Measurements from ENCODE around the gene ANTXRL.
"Not testable (repeated sequence)": the region's sequence is repeated elsewhere in the genome, so short reads cannot be mapped to it uniquely, and the experiment has no call there.

ANTXRL gene

DNA sequence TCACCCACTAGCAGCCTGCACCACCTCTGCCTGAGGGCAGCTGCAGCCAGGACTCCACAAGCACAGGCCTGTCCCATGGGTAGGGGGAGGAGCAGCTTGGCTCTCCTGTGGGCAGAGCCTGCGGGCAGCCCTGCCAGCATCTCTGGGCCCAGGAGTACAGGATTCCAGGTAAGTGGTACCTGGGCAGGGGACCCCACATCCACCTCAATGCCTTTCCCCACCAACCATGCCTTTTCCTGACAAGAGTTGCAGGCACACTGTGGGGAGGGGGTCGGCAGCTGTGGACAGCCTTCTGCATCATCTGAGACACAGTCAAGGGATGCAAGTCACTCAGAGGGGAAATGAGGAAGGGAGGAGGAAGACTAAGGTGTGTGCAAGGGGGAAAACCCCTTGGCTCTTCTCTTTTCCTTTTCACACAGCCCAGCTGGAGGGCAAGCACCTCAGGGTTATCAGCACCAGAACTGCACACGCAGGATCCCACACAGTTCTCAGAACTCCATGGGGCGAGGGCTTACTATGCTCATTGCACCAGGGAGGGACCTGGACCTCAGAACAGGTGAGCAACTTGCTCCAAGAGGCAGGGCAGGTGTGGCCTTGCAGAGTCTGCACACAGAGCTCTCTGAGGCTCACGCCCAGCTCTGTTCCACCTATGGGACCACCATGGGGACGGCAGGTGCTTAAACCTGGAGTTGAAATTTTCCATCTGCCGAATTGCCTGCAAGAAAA, 16.5 kb upstream of the ANTXRL start:
- H3K4me1 ChIP-seq (ENCODE audit: control insufficient read depth in 1 of 2, insufficient read depth in 2 of 2, low read length in 2 of 2), result no peaks in the 10 kb centered on the region
- H3K27ac ChIP-seq (ENCODE audit: low read length), result no peak overlapping the region
- H3K27me3 ChIP-seq (ENCODE audit: low read depth, low read length), result no peaks in the 10 kb centered on the region
- no peaks in the 10 kb centered on the region for H3K9me3 ChIP-seq (ENCODE audit: control insufficient read depth in 1 of 2, low read length in 2 of 2)
- H3K4me3 ChIP-seq (ENCODE audit: low read depth in 1 of 2, low read length in 2 of 2), result no peak overlapping the region
- H3K36me3 ChIP-seq (ENCODE audit: control insufficient read depth in 1 of 2, insufficient read depth in 2 of 2, low read length in 2 of 2), result no peaks in the 10 kb centered on the region

DNA sequence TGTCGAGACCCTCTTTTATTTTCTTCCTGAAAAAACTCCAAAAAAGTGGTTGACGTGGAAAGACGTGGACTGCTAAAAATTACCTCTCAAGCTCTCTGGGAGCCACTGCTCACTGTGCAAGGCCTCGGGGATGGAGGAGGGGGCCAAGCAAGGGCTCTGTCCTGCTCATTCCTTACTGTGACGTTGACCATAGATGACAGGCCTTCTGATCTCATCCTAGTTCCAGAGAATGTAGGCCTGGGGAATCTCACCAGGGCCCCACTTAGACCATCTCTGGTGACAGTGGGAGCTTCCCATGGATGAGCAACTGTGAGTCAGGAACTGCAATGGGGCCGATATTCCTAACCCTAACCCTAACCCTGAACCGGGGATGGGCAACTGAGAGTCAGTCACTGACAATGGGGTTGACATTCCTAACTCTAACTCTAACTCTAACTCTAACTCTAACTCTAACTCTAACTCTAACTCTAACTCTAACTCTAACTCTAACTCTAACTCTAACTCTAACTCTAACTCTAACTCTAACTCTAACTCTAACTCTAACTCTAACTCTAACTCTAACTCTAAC, 15.8 kb upstream of the ANTXRL start:
- not testable (repeated sequence) for H3K27ac ChIP-seq (ENCODE audit: low read length); H3K9me3 ChIP-seq (ENCODE audit: control insufficient read depth in 1 of 2, low read length in 2 of 2); H3K4me1 ChIP-seq (ENCODE audit: control insufficient read depth in 1 of 2, insufficient read depth in 2 of 2, low read length in 2 of 2); H3K36me3 ChIP-seq (ENCODE audit: control insufficient read depth in 1 of 2, insufficient read depth in 2 of 2, low read length in 2 of 2); H3K4me3 ChIP-seq (ENCODE audit: low read depth in 1 of 2, low read length in 2 of 2); H3K27me3 ChIP-seq (ENCODE audit: low read depth, low read length)

DNA sequence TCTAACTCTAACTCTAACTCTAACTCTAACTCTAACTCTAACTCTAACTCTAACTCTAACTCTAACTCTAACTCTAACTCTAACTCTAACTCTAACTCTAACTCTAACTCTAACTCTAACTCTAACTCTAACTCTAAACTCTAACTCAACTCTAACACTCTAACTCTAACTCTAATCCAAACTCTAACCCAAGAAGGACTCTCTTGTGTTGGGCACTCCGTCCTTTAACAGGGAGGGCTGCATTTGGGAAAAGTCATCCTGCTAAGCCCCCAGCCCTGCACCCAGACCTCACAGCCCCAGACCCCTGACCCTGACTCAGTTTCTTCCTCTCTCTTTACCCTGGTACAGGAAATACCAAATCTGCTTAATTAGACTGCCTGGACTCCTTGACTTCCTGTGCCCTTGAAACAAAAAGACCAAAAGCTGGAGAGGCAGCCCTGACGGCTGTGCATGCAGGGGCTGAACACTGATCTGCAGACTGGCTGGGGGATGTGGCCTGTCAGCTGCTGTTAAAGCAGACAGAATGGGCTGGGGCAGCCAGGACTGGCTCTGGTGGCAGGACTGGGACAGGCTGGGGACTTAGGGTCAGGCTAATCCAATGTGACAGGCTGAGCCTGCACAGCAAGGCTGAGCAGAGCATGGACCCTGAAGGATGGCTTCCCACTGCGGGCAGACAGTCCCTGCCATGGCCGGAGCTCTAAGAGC, 14.8 kb upstream of the ANTXRL start:
- H3K4me1 ChIP-seq (ENCODE audit: control insufficient read depth in 1 of 2, insufficient read depth in 2 of 2, low read length in 2 of 2); H3K9me3 ChIP-seq (ENCODE audit: control insufficient read depth in 1 of 2, low read length in 2 of 2); H3K4me3 ChIP-seq (ENCODE audit: low read depth in 1 of 2, low read length in 2 of 2); H3K27ac ChIP-seq (ENCODE audit: low read length); H3K27me3 ChIP-seq (ENCODE audit: low read depth, low read length); H3K36me3 ChIP-seq (ENCODE audit: control insufficient read depth in 1 of 2, insufficient read depth in 2 of 2, low read length in 2 of 2): not testable (repeated sequence)

DNA sequence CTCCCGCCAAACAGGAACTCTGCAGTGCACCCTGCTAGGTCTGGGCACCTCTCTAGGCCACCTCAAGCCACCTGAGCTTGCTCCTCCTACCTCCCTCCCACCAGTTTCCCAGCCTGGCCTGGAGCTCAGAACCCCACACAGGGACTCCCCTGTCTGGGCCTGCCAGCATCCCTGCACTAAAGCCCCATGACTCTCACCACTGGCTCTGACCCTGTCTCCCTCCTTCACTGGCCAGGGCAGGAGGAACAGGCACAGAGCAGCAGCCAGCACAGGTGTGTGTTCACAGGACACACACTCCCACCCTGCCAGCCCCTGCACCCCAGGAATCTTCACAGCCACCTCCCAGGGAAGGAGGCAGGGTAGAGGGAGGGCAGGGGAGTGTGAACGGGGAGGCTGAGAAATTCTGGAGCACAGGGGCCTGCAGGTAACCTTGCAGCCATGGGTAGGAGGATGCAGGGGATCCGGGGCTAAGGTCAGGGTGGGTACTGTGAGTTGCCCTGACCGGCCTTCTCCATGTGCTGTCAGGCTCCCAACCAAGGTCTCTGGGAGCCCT, 13.9 kb upstream of the ANTXRL start:
- H3K4me1 ChIP-seq (ENCODE audit: control insufficient read depth in 1 of 2, insufficient read depth in 2 of 2, low read length in 2 of 2), result no peaks in the 10 kb centered on the region
- no peaks in the 10 kb centered on the region for H3K36me3 ChIP-seq (ENCODE audit: control insufficient read depth in 1 of 2, insufficient read depth in 2 of 2, low read length in 2 of 2)
- no peak overlapping the region for H3K27ac ChIP-seq (ENCODE audit: low read length)
- no peak overlapping the region for H3K4me3 ChIP-seq (ENCODE audit: low read depth in 1 of 2, low read length in 2 of 2)
- H3K27me3 ChIP-seq (ENCODE audit: low read depth, low read length), result no peaks in the 10 kb centered on the region
- no peaks in the 10 kb centered on the region for H3K9me3 ChIP-seq (ENCODE audit: control insufficient read depth in 1 of 2, low read length in 2 of 2)

DNA sequence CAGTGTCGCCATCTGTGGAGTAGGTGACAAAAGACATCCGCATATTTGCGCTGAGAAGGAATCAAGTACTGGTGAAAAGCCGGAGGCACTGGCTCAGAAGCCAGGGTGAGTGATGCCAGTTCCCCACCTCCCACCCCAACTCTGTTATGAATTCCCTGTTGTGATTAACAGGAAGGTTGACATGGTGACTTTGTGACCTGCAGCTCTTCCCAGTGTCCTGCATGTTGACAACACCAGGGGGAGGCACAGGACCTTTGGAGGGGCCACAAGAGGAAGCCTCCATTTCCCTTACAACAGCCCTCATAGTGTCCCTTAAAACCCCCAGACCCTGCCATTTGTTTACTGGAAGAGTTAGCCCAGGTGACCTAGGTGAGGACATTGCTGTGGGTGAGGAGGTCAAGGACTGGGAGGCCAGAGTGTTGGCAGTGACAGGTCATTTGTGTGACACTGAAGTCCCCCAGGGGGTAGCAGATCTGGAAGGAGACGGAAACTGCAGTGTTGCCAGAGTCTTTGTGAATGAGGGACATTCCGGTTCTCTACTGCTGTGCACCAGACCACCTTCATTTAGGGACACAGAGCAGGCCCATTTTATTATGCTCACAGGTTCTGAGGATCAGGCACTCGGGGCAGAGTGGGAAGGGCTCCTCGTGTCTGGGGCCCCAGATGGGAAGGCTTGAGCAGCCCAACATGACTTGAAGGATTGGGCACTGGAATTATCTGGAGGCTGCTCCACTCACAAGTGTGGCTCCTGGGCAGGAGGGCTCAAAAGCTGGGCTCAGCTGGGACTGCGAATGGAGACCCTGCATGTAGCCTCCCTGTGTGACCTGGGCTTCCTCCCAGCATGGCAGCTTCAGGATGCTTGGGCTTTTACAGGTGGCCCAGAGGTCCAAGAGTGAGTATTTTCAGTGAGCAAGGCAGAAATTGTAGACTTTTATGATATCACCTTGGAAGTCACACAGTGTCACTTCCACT, 13.0 kb upstream of the ANTXRL start:
- H3K27ac ChIP-seq (ENCODE audit: low read length), result no peak overlapping the region
- H3K36me3 ChIP-seq (ENCODE audit: control insufficient read depth in 1 of 2, insufficient read depth in 2 of 2, low read length in 2 of 2), result no peaks in the 10 kb centered on the region
- H3K4me1 ChIP-seq (ENCODE audit: control insufficient read depth in 1 of 2, insufficient read depth in 2 of 2, low read length in 2 of 2), result no peaks in the 10 kb centered on the region
- H3K4me3 ChIP-seq (ENCODE audit: low read depth in 1 of 2, low read length in 2 of 2), result no peak overlapping the region
- no peaks in the 10 kb centered on the region for H3K9me3 ChIP-seq (ENCODE audit: control insufficient read depth in 1 of 2, low read length in 2 of 2)
- no peaks in the 10 kb centered on the region for H3K27me3 ChIP-seq (ENCODE audit: low read depth, low read length)

DNA sequence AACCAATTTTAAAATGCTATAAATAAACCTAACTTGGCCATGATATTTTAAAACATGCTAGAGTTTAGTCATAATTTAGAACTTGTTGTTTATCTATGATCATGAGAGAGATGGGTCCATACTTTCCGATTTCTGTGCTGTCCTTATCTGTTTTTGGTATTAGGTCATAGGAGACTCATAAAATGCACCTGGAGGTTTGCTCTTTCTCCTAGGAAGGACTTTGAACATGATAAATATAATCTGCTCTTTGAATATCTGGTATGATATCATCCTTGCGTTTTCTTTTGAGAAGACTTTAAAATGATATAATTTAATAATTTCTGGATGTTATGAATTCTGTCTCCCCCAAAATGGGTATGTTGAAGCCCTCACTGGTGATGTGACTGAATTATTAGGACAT, 9.0 kb upstream of the ANTXRL start:
- Histone ChIP-seq H3K27me3 (ENCODE audit: low read depth, low read length) (no peaks in the 10 kb centered on the region), H3K4me3 (ENCODE audit: low read depth in 1 of 2, low read length in 2 of 2) (no peak overlapping the region), H3K36me3 (ENCODE audit: control insufficient read depth in 1 of 2, insufficient read depth in 2 of 2, low read length in 2 of 2) (no peaks in the 10 kb centered on the region), H3K4me1 (ENCODE audit: control insufficient read depth in 1 of 2, insufficient read depth in 2 of 2, low read length in 2 of 2) (peaks cover 0 to 2% of the 10 kb centered on the region in 2 donors), H3K9me3 (ENCODE audit: control insufficient read depth in 1 of 2, low read length in 2 of 2) (no peaks in the 10 kb centered on the region), H3K27ac (ENCODE audit: low read length) (no peak overlapping the region)

DNA sequence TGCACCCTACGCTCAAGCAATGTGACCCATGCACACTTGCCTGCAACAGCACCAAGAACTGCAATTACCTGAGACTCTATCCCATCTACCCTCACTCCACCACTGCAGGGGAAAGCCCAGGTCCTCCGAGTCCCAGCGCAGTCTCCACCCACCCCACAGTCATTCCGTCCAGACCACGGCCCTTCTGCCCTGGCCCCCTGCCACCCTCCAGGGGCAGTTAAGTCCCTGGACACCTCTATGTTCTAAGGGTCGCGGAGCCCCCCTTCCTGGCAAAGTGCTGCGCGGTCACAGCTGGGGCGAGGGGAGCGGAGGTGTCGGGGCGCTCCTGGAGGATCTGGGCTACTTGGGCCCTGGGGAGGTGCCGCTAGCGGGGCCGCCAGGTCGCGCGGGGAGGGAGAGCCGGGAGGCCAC, 4.4 kb upstream of the ANTXRL start:
- H3K4me1 ChIP-seq (ENCODE audit: control insufficient read depth in 1 of 2, insufficient read depth in 2 of 2, low read length in 2 of 2), result peaks cover 5 to 17% of the 10 kb centered on the region in 2 donors
- H3K27me3 ChIP-seq (ENCODE audit: low read depth, low read length); H3K9me3 ChIP-seq (ENCODE audit: control insufficient read depth in 1 of 2, low read length in 2 of 2); H3K27ac ChIP-seq (ENCODE audit: low read length); H3K36me3 ChIP-seq (ENCODE audit: control insufficient read depth in 1 of 2, insufficient read depth in 2 of 2, low read length in 2 of 2): not testable (repeated sequence)
- peak overlapping the region; percentile 33 to 62 for H3K4me3 ChIP-seq (ENCODE audit: low read depth in 1 of 2, low read length in 2 of 2)

DNA sequence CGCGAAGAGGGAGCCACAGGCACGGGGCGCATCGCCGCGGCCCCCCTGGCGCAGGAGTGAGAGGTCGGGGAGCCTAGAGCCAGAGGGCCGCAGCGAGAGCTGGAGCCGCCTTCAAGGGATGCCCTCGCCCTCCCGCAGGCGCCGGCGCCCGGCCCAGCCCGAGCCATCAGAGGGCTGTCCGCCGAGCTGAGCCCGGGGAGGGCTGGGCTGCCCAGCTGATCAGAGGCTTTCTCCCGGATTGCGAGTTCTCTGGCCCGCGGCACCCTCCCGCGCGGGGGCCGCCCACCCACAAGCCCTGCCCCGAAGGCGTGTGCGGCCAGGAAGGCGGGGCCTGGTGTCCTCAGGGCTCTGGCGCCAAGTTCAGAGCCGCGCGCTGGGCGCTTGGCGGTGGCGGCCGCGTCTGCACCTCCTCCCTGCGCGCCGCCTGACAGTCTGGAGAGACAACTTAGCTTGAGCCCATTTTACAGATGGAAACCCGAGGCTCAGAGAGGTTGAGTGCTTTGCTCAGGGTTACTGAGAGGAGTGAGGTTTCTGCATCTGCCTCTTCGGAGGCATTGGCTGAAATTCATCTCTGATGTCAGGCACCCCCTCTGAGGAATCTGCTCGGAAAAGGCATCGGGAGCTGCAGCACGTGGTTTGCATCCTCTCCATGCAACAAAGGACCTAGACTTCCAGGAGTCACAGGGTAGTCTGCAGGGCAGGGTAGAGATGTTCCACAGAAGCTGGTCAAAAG, 3.8 kb upstream of the ANTXRL start:
- Histone ChIP-seq H3K4me1 (ENCODE audit: control insufficient read depth in 1 of 2, insufficient read depth in 2 of 2, low read length in 2 of 2) (peaks cover 5 to 17% of the 10 kb centered on the region in 2 donors), H3K9me3 (ENCODE audit: control insufficient read depth in 1 of 2, low read length in 2 of 2) (no peaks in the 10 kb centered on the region), H3K4me3 (ENCODE audit: low read depth in 1 of 2, low read length in 2 of 2) (peak overlapping the region in 1 of 2 donors; percentile 62), H3K36me3 (ENCODE audit: control insufficient read depth in 1 of 2, insufficient read depth in 2 of 2, low read length in 2 of 2) (no peaks in the 10 kb centered on the region), H3K27me3 (ENCODE audit: low read depth, low read length) (no peaks in the 10 kb centered on the region), H3K27ac (ENCODE audit: low read length) (no peak overlapping the region)

DNA sequence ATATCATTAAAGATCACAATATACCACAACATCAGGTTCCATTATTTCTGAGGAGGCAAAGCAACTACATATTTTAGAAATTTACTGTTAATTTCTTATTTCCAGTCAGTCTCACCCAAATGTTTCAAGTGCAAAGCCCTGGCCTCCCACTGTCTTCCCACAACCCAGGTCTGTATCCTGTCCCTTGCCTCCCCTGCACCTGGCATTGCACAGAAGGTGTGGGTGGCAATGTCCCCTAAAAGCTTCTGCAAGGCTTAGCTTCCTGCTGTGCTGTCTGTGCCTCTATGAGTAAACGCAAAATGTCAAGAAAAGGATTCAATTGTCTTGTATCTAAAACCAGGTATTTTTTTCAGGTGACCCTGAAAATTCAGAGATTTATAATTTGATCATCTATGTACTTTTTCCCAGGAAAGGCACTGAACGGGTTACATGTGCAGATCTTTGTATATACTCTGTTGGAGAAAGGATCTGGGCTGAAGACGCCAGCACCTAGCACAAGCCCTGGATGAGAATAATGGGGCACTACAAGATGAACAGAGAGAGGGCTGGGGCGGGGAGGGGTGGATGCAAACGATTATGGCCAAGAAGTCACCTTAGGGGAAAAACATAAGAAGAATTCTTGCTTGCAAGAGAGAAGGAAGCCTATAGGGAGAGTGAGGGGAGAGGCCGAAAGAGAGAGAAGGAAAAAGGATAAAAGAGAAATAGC, 3.1 kb upstream of the ANTXRL start:
- no peak overlapping the region for H3K27ac ChIP-seq (ENCODE audit: low read length)
- H3K4me3 ChIP-seq (ENCODE audit: low read depth in 1 of 2, low read length in 2 of 2), result peak overlapping the region; percentile 66 to 81
- no peaks in the 10 kb centered on the region for H3K36me3 ChIP-seq (ENCODE audit: control insufficient read depth in 1 of 2, insufficient read depth in 2 of 2, low read length in 2 of 2)

More for the DNA sequence above, 3.1 kb upstream of the ANTXRL start:
- Histone ChIP-seq H3K9me3 (ENCODE audit: control insufficient read depth in 1 of 2, low read length in 2 of 2) (no peaks in the 10 kb centered on the region), H3K4me1 (ENCODE audit: control insufficient read depth in 1 of 2, insufficient read depth in 2 of 2, low read length in 2 of 2) (peaks cover 5 to 17% of the 10 kb centered on the region in 2 donors), H3K27me3 (ENCODE audit: low read depth, low read length) (no peaks in the 10 kb centered on the region)
